Fibroblast of skin of abdomen (primary cell): Measurements from ENCODE around the gene UNC13A.
"Not testable (repeated sequence)": the region's sequence is repeated elsewhere in the genome, so short reads cannot be mapped to it uniquely, and the experiment has no call there.

Experiments
- DNase-seq: peaks from one replicate; pipeline ENCODE4 v3.0.0-alpha.2; 2013

The UNC13A gene

GRCh38 chr19:17602217-17602616 lies 85.9 kb downstream of the UNC13A start:
- DNase-seq: no peak

DNA sequence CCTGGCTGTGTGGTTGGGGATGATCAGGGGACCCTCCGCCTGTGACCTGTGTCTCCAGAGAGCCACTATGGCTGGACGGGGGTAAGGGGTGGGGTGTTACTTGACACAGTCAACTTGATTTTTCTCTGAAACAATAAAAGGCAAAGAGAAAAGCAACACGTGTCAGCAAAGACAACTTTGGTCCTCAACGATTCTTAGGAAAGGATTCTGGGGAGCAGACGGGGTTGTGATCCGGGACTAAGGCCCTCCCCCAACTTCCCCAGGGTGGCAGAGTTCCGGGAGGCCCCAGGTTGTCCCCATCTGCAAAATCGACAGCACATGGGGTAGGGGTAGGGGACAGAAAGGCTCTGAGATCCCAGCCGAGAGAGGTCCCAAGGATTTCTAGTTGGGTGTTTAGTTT lies 86.5 kb downstream of the UNC13A start:
- DNase-seq: no peak

DNA sequence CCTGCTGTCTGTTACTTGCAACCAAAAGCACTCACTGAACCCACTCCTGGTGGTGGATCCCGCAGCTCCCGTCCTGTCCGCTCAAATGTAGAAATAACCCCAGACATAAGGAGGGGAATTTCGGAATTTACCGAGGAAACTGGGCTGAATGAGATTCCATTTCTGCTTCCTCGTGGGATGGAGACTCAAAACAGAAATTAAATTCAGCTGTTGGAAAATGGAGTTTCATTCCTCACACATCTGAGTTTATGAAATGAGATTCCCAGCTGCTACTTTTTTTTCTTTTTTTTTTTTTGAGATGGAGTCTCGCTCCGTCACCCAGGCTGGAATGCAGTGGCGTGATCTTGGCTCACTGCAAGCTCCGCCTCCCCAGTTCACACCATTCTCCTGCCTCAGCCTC lies 88.4 kb downstream of the UNC13A start:
- DNase-seq: peak; percentile 35

GRCh38 chr19:17598953-17599352 lies 89.2 kb downstream of the UNC13A start:
- no peak for DNase-seq

- DNase-seq: not testable (repeated sequence)
These were observed 90.1 kb downstream of the UNC13A start for GRCh38 chr19:17598063-17598462.

DNA sequence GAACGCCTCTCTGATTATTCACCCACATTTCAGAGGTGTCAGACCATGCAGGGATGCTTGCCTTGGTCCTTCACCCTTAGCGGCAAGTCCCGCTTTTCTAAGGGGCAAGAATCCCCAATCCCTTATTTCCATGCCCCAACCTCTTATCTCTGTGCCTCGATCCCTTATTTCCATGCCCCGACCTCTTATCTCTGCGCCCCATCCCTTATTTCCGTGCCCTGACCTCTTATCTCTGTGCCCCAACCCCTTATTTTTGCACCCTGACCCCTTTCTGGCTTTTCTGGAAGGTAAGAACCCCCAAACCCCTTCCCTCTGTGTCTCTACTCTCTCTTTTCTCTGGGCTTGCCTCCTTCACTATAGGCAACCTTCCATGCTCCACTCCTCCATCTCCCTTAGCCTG lies 93.9 kb downstream of the UNC13A start:
- DNase-seq: not testable (repeated sequence)

DNA sequence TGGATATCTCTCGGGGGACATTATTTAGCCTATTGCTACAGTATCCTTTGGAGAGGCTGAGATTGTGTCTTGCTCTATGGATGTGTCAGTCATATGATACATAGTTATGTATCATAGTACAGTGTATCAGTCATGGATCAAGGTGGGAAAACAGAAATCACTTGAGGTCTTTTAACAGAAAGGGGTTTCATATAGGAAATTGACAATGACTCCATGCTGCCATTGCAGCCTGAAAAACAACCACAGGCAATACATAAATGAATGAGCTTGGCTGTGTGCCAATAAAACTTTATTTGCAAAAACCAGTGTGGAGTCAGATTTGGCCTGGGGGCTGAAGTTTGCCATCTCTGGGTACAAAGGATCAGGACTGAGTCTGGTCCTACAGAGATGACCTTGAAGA lies 97.3 kb downstream of the UNC13A start:
- no peak for DNase-seq

- not testable (repeated sequence) for DNase-seq
These were observed 102.8 kb downstream of the UNC13A start for GRCh38 chr19:17585395-17585794.

- no peak for DNase-seq
These were observed 104.0 kb downstream of the UNC13A start for GRCh38 chr19:17584132-17584531.

DNA sequence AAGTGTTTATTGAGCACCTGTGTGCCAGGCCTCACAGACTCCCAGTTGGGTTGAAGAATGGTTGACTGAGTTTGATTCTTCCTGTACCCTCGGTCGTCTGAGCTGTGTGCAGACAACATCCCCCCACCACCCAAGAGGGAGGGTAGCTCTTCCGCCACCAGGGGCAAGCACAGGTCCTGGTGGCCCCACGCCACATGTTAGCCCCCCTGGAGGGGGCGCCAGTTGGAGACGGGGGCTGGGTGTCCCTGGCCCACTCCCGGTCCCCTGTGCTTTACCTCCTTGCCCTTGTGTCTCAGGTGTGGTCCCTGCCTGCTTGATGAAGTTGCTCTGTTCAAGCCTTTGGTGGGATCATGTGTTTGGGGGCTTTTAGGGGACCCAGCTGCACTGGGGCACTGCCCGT lies 105.5 kb downstream of the UNC13A start:
- DNase-seq: no peak

- no peak for DNase-seq
These were observed 106.8 kb downstream of the UNC13A start for GRCh38 chr19:17581211-17581874.

- DNase-seq: no peak
These were observed 107.5 kb downstream of the UNC13A start for GRCh38 chr19:17580470-17581144.

- DNase-seq: peak; percentile 33
These were observed 108.4 kb downstream of the UNC13A start for GRCh38 chr19:17579661-17580244.

DNA sequence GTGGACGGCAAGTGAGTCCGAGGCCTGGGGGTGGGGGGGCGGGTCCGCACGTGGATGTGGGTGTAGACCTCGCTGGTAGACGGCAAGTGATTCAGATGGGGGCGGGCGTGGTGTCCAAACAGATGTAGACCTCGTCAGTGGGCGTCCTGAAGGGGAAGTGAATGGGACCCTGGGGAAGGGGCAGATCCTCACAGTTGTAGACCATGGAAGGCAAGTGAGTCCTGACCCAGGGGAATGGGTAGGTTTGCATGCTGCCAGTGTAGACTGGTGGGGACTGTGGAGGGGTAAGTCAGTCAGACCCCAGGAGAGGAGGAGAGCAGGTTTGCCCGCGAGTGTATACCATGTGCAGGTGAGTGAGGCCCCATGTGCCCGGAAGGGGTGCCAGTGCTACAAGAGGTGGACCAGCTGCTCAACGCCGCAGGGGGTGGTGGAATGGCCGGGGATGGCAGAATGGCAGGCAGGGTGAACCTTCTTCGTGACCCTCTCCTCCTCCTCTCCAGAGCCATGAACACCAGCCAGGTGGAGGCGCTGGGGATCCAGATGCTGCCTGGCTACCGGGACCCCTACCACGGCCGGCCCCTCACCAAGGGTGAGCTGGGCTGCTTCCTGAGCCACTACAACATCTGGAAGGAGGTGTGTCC lies 110.6 kb downstream of the UNC13A start:
- no peak for DNase-seq

DNA sequence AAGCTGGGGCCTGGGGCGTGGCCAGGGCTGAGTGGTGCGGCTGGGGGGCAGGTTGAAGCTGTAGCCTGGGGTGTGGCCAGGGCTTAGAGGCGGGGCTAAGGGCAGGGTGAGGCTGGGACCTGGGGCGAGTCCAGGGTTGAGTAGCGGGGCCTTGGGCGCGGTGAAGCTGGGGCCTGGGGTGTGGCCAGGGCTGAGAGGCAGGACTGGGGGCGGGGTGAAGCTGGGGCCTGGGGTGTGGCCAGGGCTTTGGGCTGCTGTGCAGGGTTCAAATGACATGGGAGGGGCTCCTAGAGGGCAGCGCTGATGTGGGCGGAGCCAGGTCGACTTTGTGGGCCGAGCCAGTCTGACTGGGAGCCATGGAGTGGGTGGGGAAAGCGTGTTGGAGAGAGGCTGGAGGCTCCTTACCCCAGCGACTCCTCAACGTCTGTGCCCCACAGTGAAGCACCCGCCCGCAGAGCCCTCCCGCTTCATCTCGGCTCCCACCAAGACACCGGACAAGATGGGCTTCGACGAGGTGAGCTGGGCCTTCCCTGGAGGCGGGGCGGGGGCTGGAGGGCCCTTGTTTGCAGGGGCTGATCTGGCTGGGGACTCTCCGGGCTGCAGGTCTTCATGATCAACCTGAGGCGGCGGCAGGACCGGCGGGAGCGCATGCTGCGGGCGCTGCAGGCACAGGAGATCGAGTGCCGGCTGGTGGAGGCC lies 111.2 kb downstream of the UNC13A start:
- no peak for DNase-seq

DNA sequence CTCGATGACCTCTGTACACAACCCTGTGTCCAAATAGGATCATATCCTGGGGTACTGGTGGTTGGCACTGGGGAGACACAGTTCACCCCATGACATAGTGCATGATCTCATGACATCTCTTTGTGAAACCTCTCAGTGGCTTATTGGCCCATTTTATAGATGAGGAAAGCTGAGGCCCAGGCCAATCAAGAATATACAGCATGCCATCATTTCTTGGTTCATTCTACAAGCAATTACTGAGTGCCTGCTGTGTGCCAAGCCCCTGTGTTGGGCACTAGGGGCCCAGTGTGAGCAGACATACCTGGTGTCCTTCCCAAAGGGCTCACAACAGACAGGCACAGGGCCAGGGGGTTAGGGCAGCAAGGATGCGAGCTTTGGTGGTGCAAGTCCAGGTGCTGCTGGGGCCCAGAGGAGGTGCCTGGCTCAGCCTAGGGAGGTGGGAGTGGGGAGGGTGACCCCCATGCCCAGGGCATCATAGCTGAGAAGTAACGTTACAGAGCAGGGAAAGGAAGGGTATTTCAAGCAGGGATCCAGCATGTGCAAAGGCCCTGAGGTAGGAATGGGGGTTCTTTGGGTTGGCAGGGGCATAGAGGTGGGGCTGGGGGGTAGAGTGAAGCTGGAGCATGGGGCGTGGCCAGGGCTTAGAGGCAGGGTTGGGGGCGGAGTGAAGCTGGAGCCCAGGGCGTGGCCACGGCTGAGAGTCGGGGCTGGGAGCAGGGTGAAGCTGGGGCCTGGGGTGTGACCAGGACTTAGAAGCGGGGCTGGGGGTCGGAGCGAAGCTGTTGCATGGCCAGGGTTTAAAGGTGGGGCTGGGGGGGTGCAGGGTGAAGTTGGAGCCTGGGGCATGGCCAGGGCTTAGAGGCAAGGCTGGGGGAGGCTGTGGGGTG lies 112.0 kb downstream of the UNC13A start:
- DNase-seq: no peak

DNA sequence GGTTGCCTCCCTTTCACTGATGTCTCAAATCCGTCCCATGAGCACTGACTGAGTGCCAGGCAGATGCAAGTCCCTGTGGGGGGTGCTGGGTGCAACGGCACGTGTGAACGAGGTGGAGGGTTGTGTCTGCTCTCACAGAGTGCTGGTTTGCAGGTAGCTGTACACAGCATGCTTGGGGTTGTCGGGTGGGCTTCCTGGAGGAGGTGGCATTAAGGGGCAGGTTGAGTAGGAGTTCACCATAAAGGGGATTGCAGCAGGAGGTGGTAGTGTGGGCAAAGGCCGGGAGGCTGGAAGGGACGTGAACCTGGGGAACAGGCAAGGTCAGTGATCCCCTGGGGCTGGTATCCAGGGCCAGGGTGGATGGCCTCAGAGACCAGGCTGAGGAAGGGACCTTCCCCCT lies 115.5 kb downstream of the UNC13A start:
- DNase-seq: no peak

- no peak for DNase-seq
These were observed 117.4 kb downstream of the UNC13A start for GRCh38 chr19:17570791-17571190.

DNA sequence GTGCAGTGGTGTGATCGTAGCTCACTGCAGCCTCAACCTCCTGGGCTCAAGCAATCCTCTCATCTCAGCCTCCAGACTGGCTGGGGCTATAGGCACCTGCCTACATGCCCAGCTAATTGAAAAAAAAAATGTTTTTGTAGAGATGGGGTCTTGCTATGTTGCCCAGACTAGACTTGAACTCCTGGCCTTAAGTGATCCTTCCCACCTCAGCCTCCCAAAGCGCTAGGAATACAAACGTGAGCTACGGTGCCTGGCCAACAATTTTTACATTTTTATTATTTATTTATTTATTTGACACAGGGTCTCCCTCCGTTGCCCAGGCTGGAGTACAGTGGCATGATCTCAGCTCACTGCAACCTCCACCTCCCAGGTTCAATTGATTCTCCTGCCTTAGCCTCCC lies 117.9 kb downstream of the UNC13A start:
- not testable (repeated sequence) for DNase-seq

DNA sequence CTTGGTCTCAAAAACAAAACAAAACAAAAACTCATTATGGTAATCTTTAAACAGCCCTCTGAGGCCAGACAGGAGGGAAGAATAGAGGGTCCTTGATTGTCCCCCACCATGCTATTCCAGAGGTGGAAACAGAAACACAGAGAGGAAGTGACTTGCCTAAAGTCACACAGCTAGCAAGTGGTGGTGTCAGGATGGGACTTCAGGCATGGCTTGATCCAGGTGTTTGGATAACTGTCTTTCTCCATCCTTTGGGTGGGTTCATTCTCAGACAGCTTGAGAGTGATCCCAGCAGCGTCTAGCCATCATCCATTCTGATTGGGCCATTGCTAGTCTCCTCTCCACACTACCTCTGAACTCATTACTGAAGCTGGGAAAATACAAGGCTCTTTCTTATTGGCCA lies 120.2 kb downstream of the UNC13A start:
- no peak for DNase-seq

DNA sequence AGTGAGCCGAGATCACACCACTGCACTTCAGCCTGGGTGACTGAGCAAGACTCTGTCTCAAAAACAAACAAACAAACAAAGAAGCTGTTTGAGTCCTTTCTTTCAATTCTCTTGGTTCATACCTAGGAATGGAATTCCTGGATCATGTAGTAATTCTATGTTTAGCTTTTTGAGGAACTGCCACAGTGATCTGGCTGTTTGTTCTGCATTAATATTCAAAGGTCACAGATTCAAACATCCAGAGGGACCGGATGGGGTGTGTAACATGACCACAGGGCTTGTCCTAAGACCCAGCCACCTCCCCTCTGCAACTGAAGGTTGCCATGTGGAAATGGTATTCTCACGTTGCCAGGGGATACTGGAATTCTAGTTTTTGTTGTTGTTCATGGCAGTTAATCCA lies 122.5 kb downstream of the UNC13A start:
- no peak for DNase-seq

- no peak for DNase-seq
These were observed 123.4 kb downstream of the UNC13A start for GRCh38 chr19:17564781-17565180.
